IPS-NIHi11 (cell line): Measurements from ENCODE around the gene MRPL39.

Source experiments
- DNase-seq: peaks from one replicate; pipeline ENCODE4 v3.0.0; 2012; ENCODE audit warnings: mixed read lengths, low spot score

The MRPL39 gene

DNA sequence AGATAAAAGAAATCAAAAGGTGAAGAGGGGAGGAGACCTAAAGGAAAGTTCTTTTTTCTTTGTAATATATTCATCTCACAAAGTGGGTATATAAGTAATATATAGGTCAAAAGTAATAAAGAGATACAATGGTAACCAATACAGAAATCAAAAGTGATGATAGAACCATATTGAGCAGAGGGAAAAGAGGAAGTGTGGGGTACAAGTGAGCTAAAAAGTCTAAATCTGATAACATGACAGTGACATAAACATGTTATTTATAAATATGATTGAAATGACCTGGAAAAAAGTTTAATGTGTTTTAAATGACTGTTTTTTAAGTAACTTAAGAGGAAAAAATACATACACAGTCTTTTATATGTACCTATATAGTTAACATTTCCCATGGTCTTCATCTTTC lies 70.5 kb downstream of the MRPL39 start:
- no peak for DNase-seq

DNA sequence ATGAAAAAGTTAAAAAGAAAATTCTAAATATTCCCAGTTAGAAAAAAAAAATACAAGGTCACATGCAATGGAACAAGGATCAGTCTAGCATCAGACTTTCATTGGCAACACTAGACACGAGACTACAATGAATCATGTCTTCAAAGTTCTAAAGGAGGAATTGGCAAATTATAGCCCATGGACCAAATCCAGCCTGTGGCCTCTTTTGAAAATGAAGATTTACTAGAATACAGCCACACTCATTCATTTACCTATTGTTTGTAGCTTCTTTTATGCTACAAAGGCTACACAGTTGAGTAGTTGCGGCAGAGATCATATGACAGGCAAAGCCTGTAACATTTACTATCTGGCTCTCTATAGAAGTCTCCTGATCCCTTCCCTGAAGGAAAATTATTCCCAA lies 71.4 kb downstream of the MRPL39 start:
- DNase-seq, result no peak
